ENCODE results near the gene TRPC4. TPM values are rescaled to one million over a fixed set of nuclear protein-coding genes. Genes with fewer than 3 reads are reported as not detected.

Gene TRPC4
- total RNA-seq, 4 donors from 2014 or later, result 0.20 to 2.2 (median 0.68) TPM; not detected in 1

DNA sequence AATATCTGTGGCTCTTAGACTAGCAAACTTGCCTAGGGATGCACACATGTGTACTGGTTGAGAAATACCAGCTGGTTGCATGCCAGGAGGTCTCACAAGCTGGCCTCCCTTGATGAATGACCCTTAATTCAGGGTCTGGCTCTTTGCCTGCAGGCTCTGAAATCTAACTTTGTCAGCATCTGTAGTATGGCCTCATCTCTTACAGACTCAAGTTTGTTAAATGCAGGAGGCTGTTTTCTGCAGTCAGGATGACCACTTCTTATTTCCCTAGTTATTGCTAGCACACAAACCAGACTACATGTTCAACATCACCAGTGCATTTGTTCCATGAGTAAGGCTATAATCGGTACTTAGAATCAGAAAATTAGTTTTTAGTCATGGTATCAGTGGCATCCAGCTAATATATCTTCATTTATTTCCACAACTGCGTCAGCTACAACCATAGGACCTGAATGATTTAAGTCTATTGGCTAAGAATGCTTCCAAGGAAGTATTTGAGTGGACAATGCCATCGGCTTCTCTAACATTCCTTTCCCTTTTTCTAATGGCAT lies 247.7 kb downstream of the TRPC4 start:
- Histone ChIP-seq H3K9me3 (no peaks in the 10 kb centered on the region), H3K36me3 (no peaks in the 10 kb centered on the region), H3K4me1 (no peaks in the 10 kb centered on the region), H3K27ac (no peak overlapping the region), H3K27me3 (no peaks in the 10 kb centered on the region), H3K4me3 (no peak overlapping the region)
- DNase-seq, result no peak
- intact Hi-C loops (cut with DNase I; ENCODE audit: low total_unique reads), result no loop called here
- TF ChIP-seq CTCF (IDR thresholded peaks at IDR 0.05), result no peak
- no peak for TF ChIP-seq EP300 (IDR thresholded peaks at IDR 0.05; ENCODE audit: low read depth)
- no peak for TF ChIP-seq POLR2A (IDR thresholded peaks at IDR 0.05)
- no peak for TF ChIP-seq POLR2AphosphoS5 (IDR thresholded peaks at IDR 0.05)
- in situ Hi-C loops (cut with MboI; ENCODE audit: low pct_ligation_motif_present in 1 of 4, low pct_unique_long_range_greater_than_20kb in 1 of 4, low sequenced_read_pairs in 3 of 4), result loop anchor here in 2 of 4 donors (25.0 kb wide), 2 partner anchors 510 to 535 kb away; partner anchors contain the start of gene CSNK1A1L (in 1 of the 2)
- 69 to 77% methylated on average over 3 of the region's 3 CpGs for WGBS, 2 donors (ENCODE audit: low coverage in 1 of 2)

GRCh38 chr13:37618554-37618953 lies 251.0 kb downstream of the TRPC4 start:
- Histone ChIP-seq H3K36me3 (no peaks in the 10 kb centered on the region), H3K27me3 (no peaks in the 10 kb centered on the region), H3K27ac (no peak overlapping the region), H3K4me3 (no peak overlapping the region), H3K9me3 (no peaks in the 10 kb centered on the region), H3K4me1 (no peaks in the 10 kb centered on the region)
- in situ Hi-C loops (cut with MboI; ENCODE audit: low pct_ligation_motif_present in 1 of 4, low pct_unique_long_range_greater_than_20kb in 1 of 4, low sequenced_read_pairs in 3 of 4) (loop anchor here in 2 of 4 donors (25.0 kb wide), 2 partner anchors 506 to 531 kb away; partner anchors contain the start of gene CSNK1A1L (in 1 of the 2)), intact Hi-C loops (cut with DNase I; ENCODE audit: low total_unique reads) (no loop called here)
- WGBS, 2 donors (ENCODE audit: low coverage in 1 of 2), result 70 to 80% methylated on average over 2 of the region's 2 CpGs
- no peak for TF ChIP-seq POLR2A (IDR thresholded peaks at IDR 0.05)
- no peak for TF ChIP-seq EP300 (IDR thresholded peaks at IDR 0.05; ENCODE audit: low read depth)
- no peak for TF ChIP-seq CTCF (IDR thresholded peaks at IDR 0.05)
- no peak for TF ChIP-seq POLR2AphosphoS5 (IDR thresholded peaks at IDR 0.05)
- no peak for DNase-seq

DNA sequence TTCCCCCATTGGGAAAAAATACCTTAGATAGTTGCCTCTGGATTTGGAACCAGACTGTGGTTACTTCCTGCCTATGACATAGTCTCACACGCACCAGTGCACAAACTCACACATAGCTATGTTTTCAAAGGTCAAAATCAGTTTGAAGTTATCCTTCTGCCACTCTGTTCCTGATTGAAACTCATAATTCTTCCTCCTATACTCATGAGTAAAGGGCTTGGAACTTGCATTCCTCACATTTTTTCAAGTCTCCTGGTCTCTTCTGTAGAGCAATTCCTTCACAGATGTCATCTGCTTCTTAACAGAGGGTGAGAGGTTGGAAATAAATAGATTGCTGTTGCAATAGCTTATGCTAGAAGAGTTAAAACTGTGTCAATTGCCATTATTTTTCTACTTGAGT lies 252.4 kb downstream of the TRPC4 start:
- Histone ChIP-seq H3K4me1 (no peaks in the 10 kb centered on the region), H3K27me3 (no peaks in the 10 kb centered on the region), H3K27ac (no peak overlapping the region), H3K9me3 (no peaks in the 10 kb centered on the region), H3K4me3 (no peak overlapping the region), H3K36me3 (no peaks in the 10 kb centered on the region)
- no peak for DNase-seq
- TF ChIP-seq POLR2AphosphoS5 (IDR thresholded peaks at IDR 0.05) (no peak), POLR2A (IDR thresholded peaks at IDR 0.05) (no peak), CTCF (IDR thresholded peaks at IDR 0.05) (no peak), EP300 (IDR thresholded peaks at IDR 0.05; ENCODE audit: low read depth) (no peak)
- in situ Hi-C loops (cut with MboI; ENCODE audit: low pct_ligation_motif_present in 1 of 4, low pct_unique_long_range_greater_than_20kb in 1 of 4, low sequenced_read_pairs in 3 of 4) (loop anchor here in 2 of 4 donors (25.0 kb wide), 2 partner anchors 505 to 530 kb away; partner anchors contain the start of gene CSNK1A1L (in 1 of the 2)), intact Hi-C loops (cut with DNase I; ENCODE audit: low total_unique reads) (no loop called here)
- 29 to 67% methylated on average over 1 of the region's 1 CpG for WGBS, 2 donors (ENCODE audit: low coverage in 1 of 2)

DNA sequence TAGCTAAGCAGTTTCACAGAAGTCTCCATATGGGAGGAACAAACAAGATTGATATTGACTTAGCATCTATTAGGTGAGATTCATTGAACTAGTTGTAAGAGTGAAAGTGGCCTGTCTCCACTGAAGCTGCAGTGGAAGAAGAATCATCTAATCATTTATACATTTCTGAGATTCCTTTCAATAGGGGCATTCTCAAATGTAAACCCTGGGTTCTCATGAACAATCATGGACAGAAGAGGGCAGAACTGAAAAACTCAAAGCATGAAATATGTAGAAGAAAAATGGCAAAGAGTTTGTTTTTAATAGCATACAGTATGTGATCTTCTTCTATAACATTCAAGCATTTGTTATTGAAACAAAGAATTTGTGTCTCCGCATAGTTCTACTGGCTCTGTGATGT lies 253.4 kb downstream of the TRPC4 start:
- Histone ChIP-seq H3K9me3 (no peaks in the 10 kb centered on the region), H3K4me3 (no peak overlapping the region), H3K27ac (no peak overlapping the region), H3K27me3 (no peaks in the 10 kb centered on the region), H3K4me1 (no peaks in the 10 kb centered on the region), H3K36me3 (no peaks in the 10 kb centered on the region)
- no peak for DNase-seq
- TF ChIP-seq EP300 (IDR thresholded peaks at IDR 0.05; ENCODE audit: low read depth) (no peak), POLR2A (IDR thresholded peaks at IDR 0.05) (no peak), CTCF (IDR thresholded peaks at IDR 0.05) (no peak), POLR2AphosphoS5 (IDR thresholded peaks at IDR 0.05) (no peak)
- 87 to 90% methylated on average over 1 of the region's 1 CpG for WGBS, 2 donors (ENCODE audit: low coverage in 1 of 2)
- intact Hi-C loops (cut with DNase I; ENCODE audit: low total_unique reads), result no loop called here
- in situ Hi-C loops (cut with MboI; ENCODE audit: low pct_ligation_motif_present in 1 of 4, low pct_unique_long_range_greater_than_20kb in 1 of 4, low sequenced_read_pairs in 3 of 4), result loop anchor here in 2 of 4 donors (25.0 kb wide), 2 partner anchors 504 to 529 kb away; partner anchors contain the start of gene CSNK1A1L (in 1 of the 2)

All from transverse colon (tissue), 4 donors.